NCI-H1436 treated with DMSO at 0.1 percent for 48 hours (cell line): Measurements from ENCODE around the gene SPATA24.
A peak's percentile ranks its signal among the peaks of the same experiment; 100 is the strongest.
"Not testable (repeated sequence)": the region's sequence is repeated elsewhere in the genome, so short reads cannot be mapped to it uniquely, and the experiment has no call there.

Source experiments
- DNase-seq: peaks from one replicate; lab custom pipeline; 2025; lab: John Stamatoyannopoulos, UW

The SPATA24 gene

GRCh38 chr5:139394654-139395566 lies 9.0 kb downstream of the SPATA24 start, which contains the start of gene PROB1:
PROB1 (minus strand) TSS chr5:139395104; CDS start chr5:139395081, 23 bp downstream.
- no peak for DNase-seq

- no peak for DNase-seq
These were observed 9.7 kb downstream of the SPATA24 start for GRCh38 chr5:139394123-139394653.

- DNase-seq, result no peak
These were observed 10.3 kb downstream of the SPATA24 start for GRCh38 chr5:139393497-139394122.

- DNase-seq, result no peak
These were observed 11.0 kb downstream of the SPATA24 start for GRCh38 chr5:139392678-139393496.

GRCh38 chr5:139392324-139392677 lies 11.6 kb downstream of the SPATA24 start:
- no peak for DNase-seq

- no peak for DNase-seq
These were observed 12.1 kb downstream of the SPATA24 start for GRCh38 chr5:139391570-139392323.

- DNase-seq, result no peak
These were observed 13.0 kb downstream of the SPATA24 start for GRCh38 chr5:139390639-139391569.

GRCh38 chr5:139389701-139390638 lies 13.9 kb downstream of the SPATA24 start, which contains the start of gene MZB1:
MZB1 (minus strand) TSS chr5:139389913; CDS start chr5:139389856, 57 bp downstream.
- DNase-seq, result no peak

GRCh38 chr5:139388198-139388821 lies 15.6 kb downstream of the SPATA24 start:
- peak; percentile 78 for DNase-seq

GRCh38 chr5:139387611-139388197 lies 16.2 kb downstream of the SPATA24 start:
- DNase-seq, result no peak

- DNase-seq, result not testable (repeated sequence)
These were observed 16.9 kb downstream of the SPATA24 start for GRCh38 chr5:139386956-139387355.

GRCh38 chr5:139386050-139386438 lies 17.8 kb downstream of the SPATA24 start:
- no peak for DNase-seq

- no peak for DNase-seq
These were observed 18.5 kb downstream of the SPATA24 start for GRCh38 chr5:139385061-139386049.

- no peak for DNase-seq
These were observed 19.3 kb downstream of the SPATA24 start for GRCh38 chr5:139384591-139385051.

- no peak for DNase-seq
These were observed 19.8 kb downstream of the SPATA24 start for GRCh38 chr5:139383993-139384590.

- no peak for DNase-seq
These were observed 20.5 kb downstream of the SPATA24 start, which contains the start of gene SLC23A1 for GRCh38 chr5:139383275-139383992. SLC23A1 (minus strand) TSS chr5:139383297; CDS start chr5:139383253, 44 bp downstream.
